Measurements from ENCODE around the gene SDK1. TPM values are rescaled to one million over a fixed set of nuclear protein-coding genes. Genes with fewer than 3 reads are reported as not detected.

The SDK1 gene
- total and polyA plus RNA-seq, 7 experiments from 2014 or later: 0.07 to 2.5 (median 0.54) TPM

GRCh38 chr7:4189131-4189570 lies 888.1 kb downstream of the SDK1 start:
- ATAC-seq (no peak), DNase-seq (no peak)
- Histone ChIP-seq H3K4me1 (ENCODE audit: control insufficient read depth in 2 of 2, insufficient read depth in 2 of 2, low read length in 2 of 2) (no peaks in the 10 kb centered on the region), H3K4me3 (ENCODE audit: low read length) (no peak overlapping the region), H3K27ac (ENCODE audit: low read depth, low read length) (no peak overlapping the region), H3K36me3 (ENCODE audit: control insufficient read depth in 2 of 3, insufficient read depth in 3 of 3, low read length in 3 of 3) (no peaks in the 10 kb centered on the region), H3K27me3 (ENCODE audit: control insufficient read depth in 2 of 2, insufficient read depth in 2 of 2, low read length in 2 of 2) (no peaks in the 10 kb centered on the region), H3K9me3 (ENCODE audit: control insufficient read depth in 2 of 3, low read length in 3 of 3) (no peaks in the 10 kb centered on the region)
- Mint-ChIP-seq H3K4me1 (peaks cover 0 to 5% (median 0%) of the 10 kb centered on the region in 7 donors), H3K4me3 (no peak overlapping the region), H3K27me3 (no peaks in the 10 kb centered on the region), H3K9me3 (peaks cover 0 to 4% (median 0%) of the 10 kb centered on the region in 11 donors), H3K36me3 (no peaks in the 10 kb centered on the region), H3K27ac (no peak overlapping the region)
- POLR2A ChIA-PET: no interaction called here
- CTCF ChIA-PET: no interaction called here
- intact Hi-C loops (cut with micrococcal nuclease): no loop called here

GRCh38 chr7:4190010-4190981 lies 889.2 kb downstream of the SDK1 start:
- ChIA-PET POLR2A (no interaction called here), CTCF (no interaction called here)
- H3K4me3 Mint-ChIP-seq: no peak overlapping the region
- Histone ChIP-seq H3K27me3 (ENCODE audit: control insufficient read depth in 2 of 2, insufficient read depth in 2 of 2, low read length in 2 of 2) (no peaks in the 10 kb centered on the region), H3K4me1 (ENCODE audit: control insufficient read depth in 2 of 2, insufficient read depth in 2 of 2, low read length in 2 of 2) (no peaks in the 10 kb centered on the region), H3K9me3 (ENCODE audit: control insufficient read depth in 2 of 3, low read length in 3 of 3) (no peaks in the 10 kb centered on the region), H3K36me3 (ENCODE audit: control insufficient read depth in 2 of 3, insufficient read depth in 3 of 3, low read length in 3 of 3) (no peaks in the 10 kb centered on the region), H3K27ac (ENCODE audit: low read depth, low read length) (no peak overlapping the region), H3K4me3 (ENCODE audit: low read length) (no peak overlapping the region)
- no peak overlapping the region for H3K27ac Mint-ChIP-seq
- no peak for DNase-seq
- intact Hi-C loops (cut with micrococcal nuclease): no loop called here
- peaks cover 0 to 4% (median 0%) of the 10 kb centered on the region in 11 donors for H3K9me3 Mint-ChIP-seq
- H3K36me3 Mint-ChIP-seq: no peaks in the 10 kb centered on the region
- H3K27me3 Mint-ChIP-seq: no peaks in the 10 kb centered on the region
- H3K4me1 Mint-ChIP-seq: peaks cover 0 to 4% (median 0%) of the 10 kb centered on the region in 7 donors
- no peak for ATAC-seq

GRCh38 chr7:4191046-4191445 lies 890.0 kb downstream of the SDK1 start:
- Histone ChIP-seq H3K9me3 (ENCODE audit: control insufficient read depth in 2 of 3, low read length in 3 of 3) (no peaks in the 10 kb centered on the region), H3K36me3 (ENCODE audit: control insufficient read depth in 2 of 3, insufficient read depth in 3 of 3, low read length in 3 of 3) (no peaks in the 10 kb centered on the region), H3K4me1 (ENCODE audit: control insufficient read depth in 2 of 2, insufficient read depth in 2 of 2, low read length in 2 of 2) (no peaks in the 10 kb centered on the region), H3K4me3 (ENCODE audit: low read length) (no peak overlapping the region), H3K27me3 (ENCODE audit: control insufficient read depth in 2 of 2, insufficient read depth in 2 of 2, low read length in 2 of 2) (no peaks in the 10 kb centered on the region), H3K27ac (ENCODE audit: low read depth, low read length) (no peak overlapping the region)
- H3K27ac Mint-ChIP-seq: no peak overlapping the region
- no peak for DNase-seq
- intact Hi-C loops (cut with micrococcal nuclease): no loop called here
- ChIA-PET POLR2A (no interaction called here), CTCF (no interaction called here)
- H3K4me3 Mint-ChIP-seq: no peak overlapping the region
- H3K9me3 Mint-ChIP-seq: peaks cover 0 to 4% (median 0%) of the 10 kb centered on the region in 11 donors
- no peaks in the 10 kb centered on the region for H3K4me1 Mint-ChIP-seq
- H3K36me3 Mint-ChIP-seq: no peaks in the 10 kb centered on the region
- no peak for ATAC-seq
- H3K27me3 Mint-ChIP-seq: no peaks in the 10 kb centered on the region

- Histone ChIP-seq H3K9me3 (ENCODE audit: control insufficient read depth in 2 of 3, low read length in 3 of 3) (no peaks in the 10 kb centered on the region), H3K4me3 (ENCODE audit: low read length) (no peak overlapping the region), H3K4me1 (ENCODE audit: control insufficient read depth in 2 of 2, insufficient read depth in 2 of 2, low read length in 2 of 2) (no peaks in the 10 kb centered on the region), H3K27ac (ENCODE audit: low read depth, low read length) (no peak overlapping the region), H3K27me3 (ENCODE audit: control insufficient read depth in 2 of 2, insufficient read depth in 2 of 2, low read length in 2 of 2) (no peaks in the 10 kb centered on the region), H3K36me3 (ENCODE audit: control insufficient read depth in 2 of 3, insufficient read depth in 3 of 3, low read length in 3 of 3) (no peaks in the 10 kb centered on the region)
- no peak for DNase-seq
- POLR2A ChIA-PET: no interaction called here
- Mint-ChIP-seq H3K9me3 (peaks cover 0 to 4% (median 0%) of the 10 kb centered on the region in 11 donors), H3K27me3 (no peaks in the 10 kb centered on the region), H3K27ac (no peak overlapping the region), H3K4me3 (no peak overlapping the region), H3K36me3 (no peaks in the 10 kb centered on the region), H3K4me1 (no peaks in the 10 kb centered on the region)
- intact Hi-C loops (cut with micrococcal nuclease): no loop called here
- CTCF ChIA-PET: no interaction called here
- peak; percentile 22 for ATAC-seq
Measured at GRCh38 chr7:4191525-4191924, 890.5 kb downstream of the SDK1 start.

GRCh38 chr7:4195660-4196059 lies 894.6 kb downstream of the SDK1 start:
- no peaks in the 10 kb centered on the region for H3K4me1 ChIP-seq (ENCODE audit: control insufficient read depth in 2 of 2, insufficient read depth in 2 of 2, low read length in 2 of 2)
- Mint-ChIP-seq H3K36me3 (no peaks in the 10 kb centered on the region), H3K27me3 (no peaks in the 10 kb centered on the region), H3K4me3 (no peak overlapping the region), H3K27ac (no peak overlapping the region), H3K9me3 (peaks cover 0 to 2% (median 0%) of the 10 kb centered on the region in 11 donors), H3K4me1 (no peaks in the 10 kb centered on the region)
- intact Hi-C loops (cut with micrococcal nuclease): no loop called here
- no peak overlapping the region for H3K27ac ChIP-seq (ENCODE audit: low read depth, low read length)
- no peak overlapping the region for H3K4me3 ChIP-seq (ENCODE audit: low read length)
- ChIA-PET POLR2A (no interaction called here), CTCF (no interaction called here)
- H3K9me3 ChIP-seq (ENCODE audit: control insufficient read depth in 2 of 3, low read length in 3 of 3): no peaks in the 10 kb centered on the region
- ATAC-seq (no peak), DNase-seq (no peak)
- no peaks in the 10 kb centered on the region for H3K27me3 ChIP-seq (ENCODE audit: control insufficient read depth in 2 of 2, insufficient read depth in 2 of 2, low read length in 2 of 2)
- H3K36me3 ChIP-seq (ENCODE audit: control insufficient read depth in 2 of 3, insufficient read depth in 3 of 3, low read length in 3 of 3): no peaks in the 10 kb centered on the region

- no peaks in the 10 kb centered on the region for H3K4me1 ChIP-seq (ENCODE audit: control insufficient read depth in 2 of 2, insufficient read depth in 2 of 2, low read length in 2 of 2)
- ATAC-seq (no peak), DNase-seq (no peak)
- no peaks in the 10 kb centered on the region for H3K9me3 ChIP-seq (ENCODE audit: control insufficient read depth in 2 of 3, low read length in 3 of 3)
- H3K36me3 Mint-ChIP-seq: no peaks in the 10 kb centered on the region
- no peak overlapping the region for H3K27ac Mint-ChIP-seq
- H3K9me3 Mint-ChIP-seq: peaks cover 0 to 2% (median 0%) of the 10 kb centered on the region in 11 donors
- no peak overlapping the region for H3K27ac ChIP-seq (ENCODE audit: low read depth, low read length)
- no peaks in the 10 kb centered on the region for H3K27me3 ChIP-seq (ENCODE audit: control insufficient read depth in 2 of 2, insufficient read depth in 2 of 2, low read length in 2 of 2)
- ChIA-PET CTCF (no interaction called here), POLR2A (no interaction called here)
- H3K4me3 Mint-ChIP-seq: peak overlapping the region in 1 of 10 donors; percentile 6
- H3K4me3 ChIP-seq (ENCODE audit: low read length): no peak overlapping the region
- H3K4me1 Mint-ChIP-seq: no peaks in the 10 kb centered on the region
- intact Hi-C loops (cut with micrococcal nuclease): no loop called here
- H3K36me3 ChIP-seq (ENCODE audit: control insufficient read depth in 2 of 3, insufficient read depth in 3 of 3, low read length in 3 of 3): no peaks in the 10 kb centered on the region
- H3K27me3 Mint-ChIP-seq: no peaks in the 10 kb centered on the region
Measured at GRCh38 chr7:4196121-4196819, 895.2 kb downstream of the SDK1 start.

Data from naive thymus-derived CD4-positive, alpha-beta T cell (primary cell).